Measurements from ENCODE around the gene CCDC59. TPM values are rescaled to one million over a fixed set of nuclear protein-coding genes. Genes with fewer than 3 reads are reported as not detected.

The CCDC59 gene
- total RNA-seq, 1 experiment from 2014 or later, result 76.6 TPM

DNA sequence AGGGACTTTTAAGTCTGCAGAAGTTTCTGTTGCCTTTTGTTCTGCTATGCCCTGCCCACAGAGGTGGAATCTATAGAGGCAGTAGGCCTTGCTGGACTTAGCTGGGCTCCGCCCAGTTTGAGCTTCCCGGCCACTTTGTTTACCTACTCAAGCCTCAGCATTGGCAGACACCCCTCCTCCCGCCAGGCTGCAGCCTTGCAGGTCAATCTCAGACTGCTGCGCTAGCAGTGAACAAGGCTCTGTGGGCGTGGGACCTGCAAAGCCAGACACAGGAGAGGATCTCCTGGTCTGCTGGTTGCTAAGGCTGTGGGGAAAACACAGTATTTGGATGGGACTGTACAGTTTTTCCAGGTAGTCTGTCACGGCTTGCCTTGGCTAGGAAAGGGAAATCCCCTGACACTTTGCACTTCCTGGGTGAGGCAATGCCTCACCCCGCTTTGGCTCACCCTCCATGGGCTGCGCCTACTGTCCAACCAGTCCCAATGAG lies 43.7 kb downstream of the CCDC59 start:
- CTCF ChIA-PET, result no interaction called here
- POLR2A ChIA-PET, result no interaction called here

More for the DNA sequence above, 43.7 kb downstream of the CCDC59 start:
- Histone ChIP-seq H3K27me3 (ENCODE audit: insufficient read depth, low read length) (no peaks in the 10 kb centered on the region), H2AFZ (ENCODE audit: low read depth, low read length, poor library complexity, severe bottlenecking) (no peak overlapping the region), H3K36me3 (ENCODE audit: control insufficient read depth in 1 of 2, insufficient read depth in 2 of 2, low read length in 2 of 2) (no peaks in the 10 kb centered on the region), H4K20me1 (ENCODE audit: insufficient read depth) (no peaks in the 10 kb centered on the region), H3K9ac (ENCODE audit: low read length) (no peak overlapping the region), H3K4me1 (ENCODE audit: control insufficient read depth in 1 of 2, insufficient read depth in 2 of 2, low read length in 2 of 2) (no peaks in the 10 kb centered on the region), H3K27ac (ENCODE audit: low read depth, low read length) (no peak overlapping the region), H3K9me2 (ENCODE audit: insufficient read depth) (no peaks in the 10 kb centered on the region), H3K79me2 (ENCODE audit: insufficient read depth, low read length) (no peaks in the 10 kb centered on the region), H3K9me3 (ENCODE audit: control insufficient read depth in 1 of 2, insufficient read depth in 1 of 2, low read depth in 1 of 2, low read length in 2 of 2) (no peaks in the 10 kb centered on the region), H3K4me2 (ENCODE audit: low read length) (no peak overlapping the region), H3K4me3 (replicated peaks in 1 of 2; ENCODE audit: low read depth in 1 of 2, low read length in 2 of 2) (no peak overlapping the region)
- intact Hi-C loops (cut with micrococcal nuclease), result no loop called here
- no peak for DNase-seq (ENCODE audit: low read depth, low spot score)
- no peak for ATAC-seq
- BruUV-seq (replicated peaks), result no TSS peak
- RAD21 ChIA-PET (ENCODE audit: low non-redundant PET in 1 of 2, low total read pairs in 2 of 2, uncharacterized antibody in 2 of 2, unreplicated experiment in 2 of 2), result no interaction called here
- TF ChIP-seq EZH2 (IDR thresholded peaks at IDR 0.05) (no peak), EGR1 (IDR thresholded peaks at IDR 0.05; ENCODE audit: low read depth) (no peak), YY1 (IDR thresholded peaks at IDR 0.05; ENCODE audit: extremely low read depth, insufficient replicate concordance, low read depth, low read length) (no peak), ZNF274 (IDR thresholded peaks at IDR 0.05; ENCODE audit: low read depth, low read length) (no peak), CEBPB (IDR thresholded peaks at IDR 0.05; ENCODE audit: low read depth) (no peak), POLR2AphosphoS5 (IDR thresholded peaks at IDR 0.05; ENCODE audit: low read depth, low read length) (no peak), TCF7L2 (IDR thresholded peaks at IDR 0.05; ENCODE audit: borderline replicate concordance, extremely low read depth, insufficient read depth, insufficient read length) (no peak), FOSL1 (IDR thresholded peaks at IDR 0.05; ENCODE audit: low read depth) (no peak), SRF (IDR thresholded peaks at IDR 0.05; ENCODE audit: low read depth) (no peak), SIN3A (IDR thresholded peaks at IDR 0.05; ENCODE audit: low read depth) (no peak)
- TF ChIP-seq, protein P1, sequence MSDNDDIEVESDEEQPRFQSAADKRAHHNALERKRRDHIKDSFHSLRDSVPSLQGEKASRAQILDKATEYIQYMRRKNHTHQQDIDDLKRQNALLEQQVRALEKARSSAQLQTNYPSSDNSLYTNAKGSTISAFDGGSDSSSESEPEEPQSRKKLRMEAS (IDR thresholded peaks at IDR 0.05), result no peak
- TF ChIP-seq, protein P2, sequence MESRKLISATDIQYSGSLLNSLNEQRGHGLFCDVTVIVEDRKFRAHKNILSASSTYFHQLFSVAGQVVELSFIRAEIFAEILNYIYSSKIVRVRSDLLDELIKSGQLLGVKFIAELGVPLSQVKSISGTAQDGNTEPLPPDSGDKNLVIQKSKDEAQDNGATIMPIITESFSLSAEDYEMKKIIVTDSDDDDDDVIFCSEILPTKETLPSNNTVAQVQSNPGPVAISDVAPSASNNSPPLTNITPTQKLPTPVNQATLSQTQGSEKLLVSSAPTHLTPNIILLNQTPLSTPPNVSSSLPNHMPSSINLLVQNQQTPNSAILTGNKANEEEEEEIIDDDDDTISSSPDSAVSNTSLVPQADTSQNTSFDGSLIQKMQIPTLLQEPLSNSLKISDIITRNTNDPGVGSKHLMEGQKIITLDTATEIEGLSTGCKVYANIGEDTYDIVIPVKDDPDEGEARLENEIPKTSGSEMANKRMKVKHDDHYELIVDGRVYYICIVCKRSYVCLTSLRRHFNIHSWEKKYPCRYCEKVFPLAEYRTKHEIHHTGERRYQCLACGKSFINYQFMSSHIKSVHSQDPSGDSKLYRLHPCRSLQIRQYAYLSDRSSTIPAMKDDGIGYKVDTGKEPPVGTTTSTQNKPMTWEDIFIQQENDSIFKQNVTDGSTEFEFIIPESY (IDR thresholded peaks at IDR 0.05; ENCODE audit: extremely low read depth, insufficient replicate concordance, low read length), result no peak
- TF ChIP-seq, protein P3, sequence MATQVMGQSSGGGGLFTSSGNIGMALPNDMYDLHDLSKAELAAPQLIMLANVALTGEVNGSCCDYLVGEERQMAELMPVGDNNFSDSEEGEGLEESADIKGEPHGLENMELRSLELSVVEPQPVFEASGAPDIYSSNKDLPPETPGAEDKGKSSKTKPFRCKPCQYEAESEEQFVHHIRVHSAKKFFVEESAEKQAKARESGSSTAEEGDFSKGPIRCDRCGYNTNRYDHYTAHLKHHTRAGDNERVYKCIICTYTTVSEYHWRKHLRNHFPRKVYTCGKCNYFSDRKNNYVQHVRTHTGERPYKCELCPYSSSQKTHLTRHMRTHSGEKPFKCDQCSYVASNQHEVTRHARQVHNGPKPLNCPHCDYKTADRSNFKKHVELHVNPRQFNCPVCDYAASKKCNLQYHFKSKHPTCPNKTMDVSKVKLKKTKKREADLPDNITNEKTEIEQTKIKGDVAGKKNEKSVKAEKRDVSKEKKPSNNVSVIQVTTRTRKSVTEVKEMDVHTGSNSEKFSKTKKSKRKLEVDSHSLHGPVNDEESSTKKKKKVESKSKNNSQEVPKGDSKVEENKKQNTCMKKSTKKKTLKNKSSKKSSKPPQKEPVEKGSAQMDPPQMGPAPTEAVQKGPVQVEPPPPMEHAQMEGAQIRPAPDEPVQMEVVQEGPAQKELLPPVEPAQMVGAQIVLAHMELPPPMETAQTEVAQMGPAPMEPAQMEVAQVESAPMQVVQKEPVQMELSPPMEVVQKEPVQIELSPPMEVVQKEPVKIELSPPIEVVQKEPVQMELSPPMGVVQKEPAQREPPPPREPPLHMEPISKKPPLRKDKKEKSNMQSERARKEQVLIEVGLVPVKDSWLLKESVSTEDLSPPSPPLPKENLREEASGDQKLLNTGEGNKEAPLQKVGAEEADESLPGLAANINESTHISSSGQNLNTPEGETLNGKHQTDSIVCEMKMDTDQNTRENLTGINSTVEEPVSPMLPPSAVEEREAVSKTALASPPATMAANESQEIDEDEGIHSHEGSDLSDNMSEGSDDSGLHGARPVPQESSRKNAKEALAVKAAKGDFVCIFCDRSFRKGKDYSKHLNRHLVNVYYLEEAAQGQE (IDR thresholded peaks at IDR 0.05; ENCODE audit: low read depth), result no peak
